Measurements from ENCODE around the gene TNFAIP8L3. TPM values are rescaled to one million over a fixed set of nuclear protein-coding genes. Genes with fewer than 3 reads are reported as not detected.

The TNFAIP8L3 gene
- total RNA-seq, 1 donor from 2014 or later: not detected

GRCh38 chr15:51087513-51087912, 7.2 kb downstream of the TNFAIP8L3 start:
- Histone ChIP-seq H3K9ac (no peak overlapping the region), H3K27me3 (peaks cover 36% of the 10 kb centered on the region), H2AFZ (replicated peaks) (no peak overlapping the region), H3K27ac (no peak overlapping the region), H3K9me3 (ENCODE audit: low read depth) (no peaks in the 10 kb centered on the region), H3K4me3 (no peak overlapping the region), H3F3A (ENCODE audit: low read depth) (peaks cover 2% of the 10 kb centered on the region), H3K4me2 (no peak overlapping the region), H4K20me1 (ENCODE audit: low read depth) (peaks cover 13% of the 10 kb centered on the region), H3K79me2 (ENCODE audit: low read depth) (no peaks in the 10 kb centered on the region), H3K36me3 (no peaks in the 10 kb centered on the region), H3K4me1 (no peaks in the 10 kb centered on the region)
- Mint-ChIP-seq H3K27ac (no peak overlapping the region), H3K27me3 (ENCODE audit: insufficient read depth, low read depth) (peaks cover 25% of the 10 kb centered on the region), H3K36me3 (no peaks in the 10 kb centered on the region), H3K4me3 (no peak overlapping the region), H3K4me1 (peaks cover 4% of the 10 kb centered on the region), H3K9me3 (no peaks in the 10 kb centered on the region)
- DNase-seq (ENCODE audit: low spot score): no peak
- TF ChIP-seq CTCF (IDR thresholded peaks at IDR 0.05) (no peak), EZH2phosphoT487 (IDR thresholded peaks at IDR 0.05) (no peak), EZH2 (IDR thresholded peaks at IDR 0.05) (no peak)

GRCh38 chr15:51086409-51086808, 8.3 kb downstream of the TNFAIP8L3 start:
- H3K9ac ChIP-seq: no peak overlapping the region
- no peaks in the 10 kb centered on the region for H3K36me3 Mint-ChIP-seq
- H3K4me2 ChIP-seq: no peak overlapping the region
- H3K4me3 Mint-ChIP-seq: no peak overlapping the region
- no peak for DNase-seq (ENCODE audit: low spot score)
- no peaks in the 10 kb centered on the region for H3K4me1 ChIP-seq
- no peaks in the 10 kb centered on the region for H3F3A ChIP-seq (ENCODE audit: low read depth)
- H3K27me3 Mint-ChIP-seq (ENCODE audit: insufficient read depth, low read depth): peaks cover 17% of the 10 kb centered on the region
- H3K27ac ChIP-seq: no peak overlapping the region
- H3K4me3 ChIP-seq: no peak overlapping the region
- H3K9me3 Mint-ChIP-seq: no peaks in the 10 kb centered on the region
- no peak for TF ChIP-seq CTCF (IDR thresholded peaks at IDR 0.05)
- no peak for TF ChIP-seq EZH2 (IDR thresholded peaks at IDR 0.05)
- no peak for TF ChIP-seq EZH2phosphoT487 (IDR thresholded peaks at IDR 0.05)
- no peaks in the 10 kb centered on the region for H3K79me2 ChIP-seq (ENCODE audit: low read depth)
- H2AFZ ChIP-seq (replicated peaks): no peak overlapping the region
- peaks cover 25% of the 10 kb centered on the region for H3K27me3 ChIP-seq
- H3K4me1 Mint-ChIP-seq: peaks cover 4% of the 10 kb centered on the region
- no peaks in the 10 kb centered on the region for H3K9me3 ChIP-seq (ENCODE audit: low read depth)
- no peaks in the 10 kb centered on the region for H3K36me3 ChIP-seq
- H4K20me1 ChIP-seq (ENCODE audit: low read depth): peaks cover 6% of the 10 kb centered on the region
- no peak overlapping the region for H3K27ac Mint-ChIP-seq

- Histone ChIP-seq H3K9ac (no peak overlapping the region), H2AFZ (replicated peaks) (no peak overlapping the region), H3K27ac (no peak overlapping the region), H3K4me3 (no peak overlapping the region), H3F3A (ENCODE audit: low read depth) (no peaks in the 10 kb centered on the region), H3K9me3 (ENCODE audit: low read depth) (no peaks in the 10 kb centered on the region), H3K36me3 (no peaks in the 10 kb centered on the region), H3K4me1 (no peaks in the 10 kb centered on the region), H3K27me3 (peaks cover 19% of the 10 kb centered on the region), H3K79me2 (ENCODE audit: low read depth) (no peaks in the 10 kb centered on the region), H3K4me2 (no peak overlapping the region), H4K20me1 (ENCODE audit: low read depth) (peaks cover 2% of the 10 kb centered on the region)
- Mint-ChIP-seq H3K9me3 (no peaks in the 10 kb centered on the region), H3K27me3 (ENCODE audit: insufficient read depth, low read depth) (peaks cover 12% of the 10 kb centered on the region), H3K4me1 (peaks cover 4% of the 10 kb centered on the region), H3K27ac (no peak overlapping the region), H3K4me3 (no peak overlapping the region), H3K36me3 (no peaks in the 10 kb centered on the region)
- DNase-seq (ENCODE audit: low spot score): no peak
- TF ChIP-seq EZH2 (IDR thresholded peaks at IDR 0.05): no peak
- TF ChIP-seq CTCF (IDR thresholded peaks at IDR 0.05): no peak
- TF ChIP-seq EZH2phosphoT487 (IDR thresholded peaks at IDR 0.05): no peak
These were observed 8.9 kb downstream of the TNFAIP8L3 start for GRCh38 chr15:51085764-51086163.

Data from neural progenitor cell (in vitro differentiated cells).